Neutrophil (primary cell): ENCODE results near the gene DCLK1.

Experiments used
- H3K27ac ChIP-seq: fragments of 200-600 bp; sonication (generic); 2 replicates; pipeline ENCODE4 v1.5.1; 2016; ENCODE audit warnings: mild to moderate bottlenecking, moderate library complexity
- H3K27me3 ChIP-seq: fragments of 200-600 bp; sonication (generic); 2 replicates; pipeline ENCODE4 v1.6.0; 2016; ENCODE audit warnings: mild to moderate bottlenecking
- H3K36me3 ChIP-seq: fragments of 200-600 bp; sonication (generic); 2 replicates; pipeline ENCODE4 v1.5.1; 2017
- H3K4me1 ChIP-seq, 2 experiments: fragments of 200-600 bp in 1 of 2; sonication (generic) in 1 of 2; 1 replicate in 1 of 2; 2 replicates in 1 of 2; pipeline versions ENCODE4 v1.5.1 to v1.6.1; 2013 to 2016; ENCODE audit warnings: low read depth in 1 of 2, low read length in 1 of 2, mild to moderate bottlenecking in 1 of 2, moderate library complexity in 1 of 2; ENCODE audit not compliant: control insufficient read depth in 1 of 2, insufficient read depth in 1 of 2
- H3K4me3 ChIP-seq, 2 experiments: fragments of 200-600 bp in 1 of 2; sonication (generic) in 1 of 2; 1 replicate in 1 of 2; 2 replicates in 1 of 2; pipeline ENCODE4 v1.5.1; 2013 to 2016; ENCODE audit warnings: low read depth in 1 of 2, low read length in 1 of 2, mild to moderate bottlenecking in 1 of 2, moderate library complexity in 1 of 2
- H3K9me3 ChIP-seq: fragments of 200-600 bp; sonication (generic); 2 replicates; pipeline ENCODE4 v1.5.1; 2016
- CTCF ChIP-seq: fragments of 200-600 bp; sonication (generic); IDR thresholded peaks from 2 replicates; pipeline ENCODE4 v1.5.1; 2016; ENCODE audit warnings: antibody characterized with exemption

The DCLK1 gene

GRCh38 chr13:35731471-35731870 lies 399.7 kb downstream of the DCLK1 start:
- Histone ChIP-seq H3K27ac (no peak overlapping the region), H3K36me3 (no peaks in the 10 kb centered on the region), H3K9me3 (no peaks in the 10 kb centered on the region), H3K27me3 (no peaks in the 10 kb centered on the region), H3K4me1 (no peaks in the 10 kb centered on the region), H3K4me3 (no peak overlapping the region)
- no peak for TF ChIP-seq CTCF

GRCh38 chr13:35729926-35730627 lies 401.1 kb downstream of the DCLK1 start:
- Histone ChIP-seq H3K4me1 (no peaks in the 10 kb centered on the region), H3K36me3 (no peaks in the 10 kb centered on the region), H3K27ac (no peak overlapping the region), H3K9me3 (no peaks in the 10 kb centered on the region), H3K4me3 (no peak overlapping the region), H3K27me3 (no peaks in the 10 kb centered on the region)
- no peak for TF ChIP-seq CTCF

- Histone ChIP-seq H3K36me3 (no peaks in the 10 kb centered on the region), H3K27me3 (peaks cover 6% of the 10 kb centered on the region), H3K4me1 (no peaks in the 10 kb centered on the region), H3K4me3 (no peak overlapping the region), H3K9me3 (no peaks in the 10 kb centered on the region), H3K27ac (no peak overlapping the region)
- no peak for TF ChIP-seq CTCF
Observed at GRCh38 chr13:35727881-35728280, 403.3 kb downstream of the DCLK1 start.

- Histone ChIP-seq H3K36me3 (no peaks in the 10 kb centered on the region), H3K4me3 (no peak overlapping the region), H3K27ac (no peak overlapping the region), H3K9me3 (no peaks in the 10 kb centered on the region), H3K27me3 (peaks cover 15% of the 10 kb centered on the region), H3K4me1 (no peaks in the 10 kb centered on the region)
- TF ChIP-seq CTCF: no peak
Observed at GRCh38 chr13:35724446-35724845, 406.7 kb downstream of the DCLK1 start.

GRCh38 chr13:35723821-35724220 lies 407.4 kb downstream of the DCLK1 start:
- H3K27ac ChIP-seq: no peak overlapping the region
- no peaks in the 10 kb centered on the region for H3K4me1 ChIP-seq
- peaks cover 15% of the 10 kb centered on the region for H3K27me3 ChIP-seq
- no peak overlapping the region for H3K4me3 ChIP-seq
- no peaks in the 10 kb centered on the region for H3K9me3 ChIP-seq
- no peaks in the 10 kb centered on the region for H3K36me3 ChIP-seq
- TF ChIP-seq CTCF: no peak
